Skeletal muscle tissue (tissue), 4 donors: ENCODE results near the gene TRAPPC4. TPM values are rescaled to one million over a fixed set of nuclear protein-coding genes. Genes with fewer than 3 reads are reported as not detected.
"Not testable (repeated sequence)": the region's sequence is repeated elsewhere in the genome, so short reads cannot be mapped to it uniquely, and the experiment has no call there.

Source experiments
- H3K27ac ChIP-seq: one replicate; pipeline ENCODE4 v1.7.0; 2013; ENCODE audit warnings: mild to moderate bottlenecking, low read depth, low read length, inconsistent platforms
- H3K27me3 ChIP-seq, 3 donors: one replicate each; pipeline ENCODE4 v1.7.0; 2013; ENCODE audit warnings: low read length in 3 of 3; ENCODE audit not compliant: control insufficient read depth in 3 of 3, insufficient read depth in 3 of 3
- H3K36me3 ChIP-seq, 3 donors: one replicate each; pipeline ENCODE4 v1.7.0; 2013; ENCODE audit warnings: low read length in 3 of 3; ENCODE audit not compliant: control insufficient read depth in 3 of 3, insufficient read depth in 3 of 3
- H3K4me1 ChIP-seq, 3 donors: one replicate each; pipeline ENCODE4 v1.7.0; 2013; ENCODE audit warnings: low read length in 3 of 3, mild to moderate bottlenecking in 3 of 3; ENCODE audit not compliant: control insufficient read depth in 3 of 3, insufficient read depth in 3 of 3
- H3K4me3 ChIP-seq, 3 donors: one replicate each; pipeline ENCODE4 v1.7.0; 2013; ENCODE audit warnings: low read length in 3 of 3
- H3K9ac ChIP-seq, 3 donors: one replicate each; pipeline ENCODE4 v1.7.0; 2013; ENCODE audit warnings: low read length in 3 of 3, mild to moderate bottlenecking in 3 of 3, moderate library complexity in 2 of 3, low read depth in 1 of 3
- H3K9me3 ChIP-seq, 3 donors: one replicate each; pipeline ENCODE4 v1.7.0; 2013; ENCODE audit warnings: low read length in 3 of 3; ENCODE audit not compliant: control insufficient read depth in 3 of 3
- total RNA-seq: library from RNA; depleted of rRNA; stranded (reverse); fragments of >200 nt; gene quantifications from one replicate; pipeline ENCODE4 v1.2.3, GENCODE V29; 2014
- donor health status: Osteomylitis.

Gene TRAPPC4
- total RNA-seq, 1 donor from 2014 or later: 39.1 TPM

GRCh38 chr11:119012629-119013170 is 5.9 kb upstream of the TRAPPC4 start:
- no peak overlapping the region for H3K9ac ChIP-seq
- no peaks in the 10 kb centered on the region for H3K27me3 ChIP-seq
- peaks cover 10 to 17% (median 16%) of the 10 kb centered on the region in 3 donors for H3K4me1 ChIP-seq
- H3K9me3 ChIP-seq: no peaks in the 10 kb centered on the region
- H3K27ac ChIP-seq: no peak overlapping the region
- peaks cover 39 to 68% (median 56%) of the 10 kb centered on the region in 3 donors for H3K36me3 ChIP-seq
- no peak overlapping the region for H3K4me3 ChIP-seq

GRCh38 chr11:119014209-119014924 is 4.2 kb upstream of the TRAPPC4 start:
- Histone ChIP-seq H3K27ac (no peak overlapping the region), H3K27me3 (no peaks in the 10 kb centered on the region), H3K4me3 (no peak overlapping the region), H3K9ac (no peak overlapping the region), H3K36me3 (peaks cover 41 to 62% (median 49%) of the 10 kb centered on the region in 3 donors), H3K9me3 (no peaks in the 10 kb centered on the region), H3K4me1 (peaks cover 14 to 27% (median 19%) of the 10 kb centered on the region in 3 donors)

- H3K27ac ChIP-seq: no peak overlapping the region
- no peak overlapping the region for H3K4me3 ChIP-seq
- no peak overlapping the region for H3K9ac ChIP-seq
- peaks cover 21 to 35% (median 27%) of the 10 kb centered on the region in 3 donors for H3K4me1 ChIP-seq
- H3K9me3 ChIP-seq: no peaks in the 10 kb centered on the region
- peaks cover 43 to 54% (median 49%) of the 10 kb centered on the region in 3 donors for H3K36me3 ChIP-seq
- no peaks in the 10 kb centered on the region for H3K27me3 ChIP-seq
Measured at GRCh38 chr11:119015054-119015611, 3.4 kb upstream of the TRAPPC4 start.

DNA sequence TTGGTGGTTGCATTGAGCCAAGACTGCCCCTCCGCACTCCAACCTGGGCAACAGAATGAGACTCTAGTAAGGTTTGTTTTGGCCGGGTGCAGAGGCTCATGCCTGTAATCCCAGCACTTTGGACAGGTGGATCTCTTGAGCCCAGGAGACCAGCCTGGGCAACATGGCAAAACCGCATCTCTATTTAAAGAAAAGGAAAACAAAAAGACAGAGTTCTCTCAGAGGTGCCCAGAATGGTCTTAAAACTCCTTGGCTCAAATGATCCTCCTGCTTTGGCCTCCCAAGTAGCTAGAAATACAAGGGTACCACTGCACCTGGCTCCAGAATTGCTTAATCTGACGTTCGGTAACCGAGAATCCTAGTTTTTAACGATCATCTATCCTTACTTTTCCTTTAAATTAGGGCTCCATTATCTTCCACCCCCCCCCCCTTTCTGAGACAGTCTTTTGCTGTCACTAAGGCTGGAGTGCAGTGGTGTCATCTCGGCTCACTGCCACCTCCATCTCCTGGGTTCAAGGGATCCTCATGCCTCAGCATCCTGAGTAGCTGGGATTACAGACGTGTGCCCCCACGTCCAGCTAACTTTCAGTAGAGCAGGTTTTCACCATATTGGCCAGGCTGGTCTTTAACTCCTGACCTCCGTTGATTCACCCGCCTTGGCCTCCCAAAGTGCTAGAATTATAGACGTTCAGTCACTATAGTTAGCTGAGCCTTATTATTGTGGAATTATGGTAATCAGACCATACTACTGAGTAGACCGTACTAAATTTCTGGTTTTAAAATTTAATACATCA is 2.2 kb upstream of the TRAPPC4 start:
- no peaks in the 10 kb centered on the region for H3K27me3 ChIP-seq
- H3K9me3 ChIP-seq: no peaks in the 10 kb centered on the region
- peak overlapping the region; percentile 19 to 99 (median 60) for H3K9ac ChIP-seq
- H3K36me3 ChIP-seq: peaks cover 39 to 50% (median 50%) of the 10 kb centered on the region in 3 donors
- peaks cover 23 to 45% (median 33%) of the 10 kb centered on the region in 3 donors for H3K4me1 ChIP-seq
- peak overlapping the region in 2 of 3 donors; percentile 27 to 99 for H3K4me3 ChIP-seq
- H3K27ac ChIP-seq: no peak overlapping the region

DNA sequence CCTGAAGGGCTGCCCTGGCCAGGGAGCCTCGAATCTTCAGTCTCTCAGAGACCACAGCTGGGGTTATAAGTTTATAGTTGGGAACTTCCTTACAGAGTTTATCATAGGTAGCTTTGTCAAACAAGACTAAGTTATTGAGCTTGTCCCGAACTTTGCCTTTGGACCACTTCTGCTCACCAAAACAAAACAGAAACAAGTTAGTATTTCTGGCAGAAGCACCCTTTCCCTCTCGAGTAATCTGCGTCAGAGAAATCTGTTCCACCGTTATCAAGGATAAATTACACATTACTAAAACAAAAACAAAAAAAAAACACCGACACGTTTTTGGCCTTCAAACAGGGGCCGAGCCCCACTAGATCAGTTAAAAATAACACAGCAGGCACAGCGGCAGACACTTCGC is 1.2 kb upstream of the TRAPPC4 start:
- Histone ChIP-seq H3K27ac (peak overlapping the region; percentile 94), H3K36me3 (peaks cover 34 to 50% (median 49%) of the 10 kb centered on the region in 3 donors), H3K4me1 (peaks cover 27 to 48% (median 36%) of the 10 kb centered on the region in 3 donors)

GRCh38 chr11:119019996-119020395 is 1.4 kb downstream of the TRAPPC4 start:
- Histone ChIP-seq H3K27me3 (no peaks in the 10 kb centered on the region), H3K9ac (no peak overlapping the region), H3K4me1 (peaks cover 44 to 69% (median 52%) of the 10 kb centered on the region in 3 donors), H3K9me3 (no peaks in the 10 kb centered on the region), H3K36me3 (peaks cover 41 to 53% (median 47%) of the 10 kb centered on the region in 3 donors), H3K27ac (no peak overlapping the region), H3K4me3 (peak overlapping the region in 2 of 3 donors; percentile 54 to 99)

More for the DNA sequence above, 1.2 kb upstream of the TRAPPC4 start:
- H3K9me3 ChIP-seq, H3K27me3 ChIP-seq: not testable (repeated sequence)
- Histone ChIP-seq H3K4me3 (peak overlapping the region; percentile 96 to 99 (median 98)), H3K9ac (peak overlapping the region; percentile 99 to 100 (median 99))

- H3K4me3 ChIP-seq: no peak overlapping the region
- peak overlapping the region in 1 of 3 donors; percentile 47 for H3K9ac ChIP-seq
- H3K4me1 ChIP-seq: peaks cover 55 to 76% (median 60%) of the 10 kb centered on the region in 3 donors
- no peaks in the 10 kb centered on the region for H3K27me3 ChIP-seq
- H3K27ac ChIP-seq: no peak overlapping the region
- H3K36me3 ChIP-seq: peaks cover 32 to 46% (median 38%) of the 10 kb centered on the region in 3 donors
- no peaks in the 10 kb centered on the region for H3K9me3 ChIP-seq
Measured at GRCh38 chr11:119021631-119022030, 3.1 kb downstream of the TRAPPC4 start.

GRCh38 chr11:119023741-119024140 is 5.2 kb downstream of the TRAPPC4 start:
- no peak overlapping the region for H3K27ac ChIP-seq
- H3K9me3 ChIP-seq: no peaks in the 10 kb centered on the region
- H3K4me3 ChIP-seq: no peak overlapping the region
- H3K36me3 ChIP-seq: peaks cover 36 to 51% (median 40%) of the 10 kb centered on the region in 3 donors
- H3K4me1 ChIP-seq: peaks cover 71 to 86% (median 74%) of the 10 kb centered on the region in 3 donors
- no peaks in the 10 kb centered on the region for H3K27me3 ChIP-seq
- H3K9ac ChIP-seq: peak overlapping the region in 2 of 3 donors; percentile 44 to 60

GRCh38 chr11:119024430-119025098 is 6.0 kb downstream of the TRAPPC4 start:
- H3K9me3 ChIP-seq: no peaks in the 10 kb centered on the region
- H3K27ac ChIP-seq: peak overlapping the region; percentile 78
- no peaks in the 10 kb centered on the region for H3K27me3 ChIP-seq
- H3K9ac ChIP-seq: peak overlapping the region in 2 of 3 donors; percentile 48 to 62
- peak overlapping the region; percentile 15 to 56 (median 35) for H3K4me3 ChIP-seq
- H3K36me3 ChIP-seq: peaks cover 41 to 51% (median 42%) of the 10 kb centered on the region in 3 donors
- H3K4me1 ChIP-seq: peaks cover 73 to 86% (median 76%) of the 10 kb centered on the region in 3 donors
